Neural progenitor cell (in vitro differentiated cells): Measurements from ENCODE around the gene CCR6.
"Not testable (repeated sequence)": the region's sequence is repeated elsewhere in the genome, so short reads cannot be mapped to it uniquely, and the experiment has no call there.

Experiments
- EZH2phosphoT487 ChIP-seq: fragments of 200-600 bp; sonication (generic); IDR thresholded peaks from 2 replicates; pipeline ENCODE4 v1.6.1; 2017; ENCODE audit warnings: antibody characterized with exemption
- TF ChIP-seq, protein P1 (sequence below): fragments of 200-600 bp; sonication (generic); IDR thresholded peaks from 2 replicates; pipeline ENCODE4 v1.5.1; 2017; ENCODE audit warnings: antibody characterized with exemption, mild to moderate bottlenecking

DNA sequence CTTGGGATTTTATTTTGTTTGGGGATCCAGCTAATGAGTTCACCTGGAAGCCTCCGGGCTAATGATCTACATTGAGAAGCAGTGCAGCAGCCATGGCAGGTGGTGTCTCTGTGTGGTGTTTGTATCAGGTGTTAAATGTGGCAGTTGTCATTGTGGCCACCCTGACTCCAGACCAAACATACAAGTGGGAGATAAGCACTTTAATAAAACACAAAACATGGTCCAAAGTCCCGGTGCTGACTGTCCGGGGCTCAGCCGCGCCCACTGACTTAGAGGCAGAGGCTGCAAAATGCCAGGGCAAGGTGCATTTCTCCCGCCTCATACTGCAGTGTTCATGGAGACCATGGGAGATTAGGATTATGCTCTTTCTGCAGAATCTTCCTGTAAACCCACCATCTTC, 58.5 kb downstream of the CCR6 start:
- TF ChIP-seq, protein P1, sequence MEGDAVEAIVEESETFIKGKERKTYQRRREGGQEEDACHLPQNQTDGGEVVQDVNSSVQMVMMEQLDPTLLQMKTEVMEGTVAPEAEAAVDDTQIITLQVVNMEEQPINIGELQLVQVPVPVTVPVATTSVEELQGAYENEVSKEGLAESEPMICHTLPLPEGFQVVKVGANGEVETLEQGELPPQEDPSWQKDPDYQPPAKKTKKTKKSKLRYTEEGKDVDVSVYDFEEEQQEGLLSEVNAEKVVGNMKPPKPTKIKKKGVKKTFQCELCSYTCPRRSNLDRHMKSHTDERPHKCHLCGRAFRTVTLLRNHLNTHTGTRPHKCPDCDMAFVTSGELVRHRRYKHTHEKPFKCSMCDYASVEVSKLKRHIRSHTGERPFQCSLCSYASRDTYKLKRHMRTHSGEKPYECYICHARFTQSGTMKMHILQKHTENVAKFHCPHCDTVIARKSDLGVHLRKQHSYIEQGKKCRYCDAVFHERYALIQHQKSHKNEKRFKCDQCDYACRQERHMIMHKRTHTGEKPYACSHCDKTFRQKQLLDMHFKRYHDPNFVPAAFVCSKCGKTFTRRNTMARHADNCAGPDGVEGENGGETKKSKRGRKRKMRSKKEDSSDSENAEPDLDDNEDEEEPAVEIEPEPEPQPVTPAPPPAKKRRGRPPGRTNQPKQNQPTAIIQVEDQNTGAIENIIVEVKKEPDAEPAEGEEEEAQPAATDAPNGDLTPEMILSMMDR: not testable (repeated sequence)
- TF ChIP-seq EZH2phosphoT487: not testable (repeated sequence)
